Measurements from ENCODE around the gene AOAH.

The AOAH gene

DNA sequence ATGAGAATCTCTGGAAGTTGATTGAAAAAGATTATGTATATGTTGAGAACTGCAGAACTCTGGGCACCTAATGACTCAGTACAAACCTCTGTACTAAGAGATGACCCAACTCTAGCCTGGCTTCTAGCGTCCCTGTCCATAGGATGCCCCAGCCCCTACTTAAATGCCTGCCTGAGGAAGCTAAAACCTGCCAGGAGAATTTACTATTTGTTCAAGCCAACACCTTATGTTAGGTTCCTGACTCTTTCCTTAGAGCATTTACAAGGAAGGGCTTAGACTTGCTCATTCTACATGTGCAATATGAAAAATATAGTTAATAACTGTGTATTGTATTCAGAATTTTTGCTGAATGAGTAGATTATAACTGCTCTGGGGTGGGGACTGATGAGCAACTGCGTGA is 37.5 kb upstream of the AOAH start:
- no peak overlapping the region for H3K4me3 ChIP-seq (replicated peaks in 1 of 2; ENCODE audit: low read depth in 2 of 2, low read length in 2 of 2)

GRCh38 chr7:36760856-36761762 is 36.8 kb upstream of the AOAH start:
- TF ChIP-seq, protein P1, sequence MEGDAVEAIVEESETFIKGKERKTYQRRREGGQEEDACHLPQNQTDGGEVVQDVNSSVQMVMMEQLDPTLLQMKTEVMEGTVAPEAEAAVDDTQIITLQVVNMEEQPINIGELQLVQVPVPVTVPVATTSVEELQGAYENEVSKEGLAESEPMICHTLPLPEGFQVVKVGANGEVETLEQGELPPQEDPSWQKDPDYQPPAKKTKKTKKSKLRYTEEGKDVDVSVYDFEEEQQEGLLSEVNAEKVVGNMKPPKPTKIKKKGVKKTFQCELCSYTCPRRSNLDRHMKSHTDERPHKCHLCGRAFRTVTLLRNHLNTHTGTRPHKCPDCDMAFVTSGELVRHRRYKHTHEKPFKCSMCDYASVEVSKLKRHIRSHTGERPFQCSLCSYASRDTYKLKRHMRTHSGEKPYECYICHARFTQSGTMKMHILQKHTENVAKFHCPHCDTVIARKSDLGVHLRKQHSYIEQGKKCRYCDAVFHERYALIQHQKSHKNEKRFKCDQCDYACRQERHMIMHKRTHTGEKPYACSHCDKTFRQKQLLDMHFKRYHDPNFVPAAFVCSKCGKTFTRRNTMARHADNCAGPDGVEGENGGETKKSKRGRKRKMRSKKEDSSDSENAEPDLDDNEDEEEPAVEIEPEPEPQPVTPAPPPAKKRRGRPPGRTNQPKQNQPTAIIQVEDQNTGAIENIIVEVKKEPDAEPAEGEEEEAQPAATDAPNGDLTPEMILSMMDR (IDR thresholded peaks at IDR 0.05; ENCODE audit: low read depth, low read length): no peak
- H3K4me3 ChIP-seq (replicated peaks in 1 of 2; ENCODE audit: low read depth in 2 of 2, low read length in 2 of 2): no peak overlapping the region
- no peak for DNase-seq (ENCODE audit: low read depth in 2 of 2)

More for the DNA sequence above, 37.5 kb upstream of the AOAH start:
- TF ChIP-seq, protein P1 (IDR thresholded peaks at IDR 0.05; ENCODE audit: low read depth, low read length): no peak
- DNase-seq (ENCODE audit: low read depth in 2 of 2): no peak

GRCh38 chr7:36758879-36759278 is 34.6 kb upstream of the AOAH start:
- TF ChIP-seq, protein P1 (IDR thresholded peaks at IDR 0.05; ENCODE audit: low read depth, low read length): no peak
- H3K4me3 ChIP-seq (replicated peaks in 1 of 2; ENCODE audit: low read depth in 2 of 2, low read length in 2 of 2): no peak overlapping the region
- DNase-seq (ENCODE audit: low read depth in 2 of 2): no peak

- no peak overlapping the region for H3K4me3 ChIP-seq (replicated peaks in 1 of 2; ENCODE audit: low read depth in 2 of 2, low read length in 2 of 2)
- TF ChIP-seq, protein P1 (IDR thresholded peaks at IDR 0.05; ENCODE audit: low read depth, low read length): no peak
- no peak for DNase-seq (ENCODE audit: low read depth in 2 of 2)
Measured at GRCh38 chr7:36755484-36755883, 31.2 kb upstream of the AOAH start.

DNA sequence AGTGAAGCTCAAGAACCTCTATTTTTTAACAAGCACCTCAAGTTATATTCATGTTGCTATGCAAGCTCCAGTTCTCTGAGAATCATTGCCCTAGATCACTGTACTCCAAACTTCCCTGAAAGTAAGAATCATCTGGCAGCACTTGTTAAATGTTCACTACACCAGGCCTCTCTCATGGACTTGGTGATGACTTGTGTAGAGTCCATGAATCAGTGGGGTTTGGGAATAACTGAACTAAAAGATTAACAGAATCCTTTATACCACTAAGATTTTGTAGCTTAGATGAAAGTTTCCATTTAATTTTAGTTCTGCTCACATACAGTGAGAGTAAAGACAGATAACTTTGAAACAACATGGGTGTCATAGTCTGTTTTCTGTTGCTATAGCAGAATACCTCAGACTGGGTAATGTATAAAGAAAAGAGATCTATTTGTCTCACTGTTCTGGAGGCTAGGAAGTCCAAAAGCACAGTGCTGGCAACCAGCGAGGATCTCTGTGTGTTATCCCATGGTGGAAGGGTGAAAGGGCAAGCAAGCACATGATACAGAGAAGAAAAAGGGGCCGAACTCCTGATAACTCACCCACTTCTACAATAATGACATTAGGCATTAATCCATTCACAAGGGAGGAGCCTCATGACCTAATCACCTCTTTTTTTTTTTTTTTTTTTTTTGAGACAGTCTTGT is 27.9 kb upstream of the AOAH start:
- no peak for DNase-seq (ENCODE audit: low read depth in 2 of 2)
- H3K4me3 ChIP-seq (replicated peaks in 1 of 2; ENCODE audit: low read depth in 2 of 2, low read length in 2 of 2): no peak overlapping the region
- TF ChIP-seq, protein P1 (IDR thresholded peaks at IDR 0.05; ENCODE audit: low read depth, low read length): no peak

GRCh38 chr7:36750451-36750850 is 26.2 kb upstream of the AOAH start:
- H3K4me3 ChIP-seq (replicated peaks in 1 of 2; ENCODE audit: low read depth in 2 of 2, low read length in 2 of 2): no peak overlapping the region
- TF ChIP-seq, protein P1 (IDR thresholded peaks at IDR 0.05; ENCODE audit: low read depth, low read length): no peak
- DNase-seq (ENCODE audit: low read depth in 2 of 2): no peak

Data from cardiac fibroblast (primary cell).